Ishikawa (cell line): ENCODE results near the gene VAMP1.

Experiments used
- CEBPB ChIP-seq: IDR thresholded peaks from 2 replicates; pipeline ENCODE4 v1.6.1; 2012
- EGR1 ChIP-seq: IDR thresholded peaks from 2 replicates; pipeline ENCODE4 v1.6.1; 2012
- EP300 ChIP-seq: IDR thresholded peaks from 2 replicates; pipeline ENCODE4 v1.6.1; 2012; ENCODE audit warnings: borderline replicate concordance
- MAX ChIP-seq: IDR thresholded peaks from 2 replicates; pipeline ENCODE4 v1.6.1; 2012
- NFIC ChIP-seq: IDR thresholded peaks from 2 replicates; pipeline ENCODE4 v1.6.1; 2012
- RAD21 ChIP-seq: IDR thresholded peaks from 2 replicates; pipeline ENCODE4 v1.6.1; 2012; ENCODE audit warnings: low read depth
- REST ChIP-seq: IDR thresholded peaks from 2 replicates; pipeline ENCODE4 v1.6.1; 2012; ENCODE audit warnings: low read depth, mild to moderate bottlenecking
- TAF1 ChIP-seq: IDR thresholded peaks from 2 replicates; pipeline ENCODE4 v1.6.1; 2012; ENCODE audit warnings: low read depth, mild to moderate bottlenecking
- TCF12 ChIP-seq: IDR thresholded peaks from 2 replicates; pipeline ENCODE4 v1.6.1; 2012; ENCODE audit warnings: low read depth
- TEAD4 ChIP-seq: IDR thresholded peaks from 2 replicates; pipeline ENCODE4 v1.6.1; 2012
- TF ChIP-seq, protein P1 (sequence below): IDR thresholded peaks from 2 replicates; pipeline ENCODE4 v1.6.1; 2012

GRCh38 chr12:6463858-6464257 lies 6.6 kb downstream of the VAMP1 start:
- no peak for TF ChIP-seq TCF12
- no peak for TF ChIP-seq TAF1
- TF ChIP-seq EP300: no peak
- no peak for TF ChIP-seq EGR1
- no peak for TF ChIP-seq CEBPB
- TF ChIP-seq TEAD4: no peak
- TF ChIP-seq NFIC: no peak
- TF ChIP-seq RAD21: no peak
- TF ChIP-seq REST: no peak
- TF ChIP-seq MAX: no peak
- TF ChIP-seq, protein P1, sequence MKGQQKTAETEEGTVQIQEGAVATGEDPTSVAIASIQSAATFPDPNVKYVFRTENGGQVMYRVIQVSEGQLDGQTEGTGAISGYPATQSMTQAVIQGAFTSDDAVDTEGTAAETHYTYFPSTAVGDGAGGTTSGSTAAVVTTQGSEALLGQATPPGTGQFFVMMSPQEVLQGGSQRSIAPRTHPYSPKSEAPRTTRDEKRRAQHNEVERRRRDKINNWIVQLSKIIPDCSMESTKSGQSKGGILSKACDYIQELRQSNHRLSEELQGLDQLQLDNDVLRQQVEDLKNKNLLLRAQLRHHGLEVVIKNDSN: no peak
